HCT116 (cell line): ENCODE results near the gene IL1RL1. TPM values are rescaled to one million over a fixed set of nuclear protein-coding genes. Genes with fewer than 3 reads are reported as not detected.

ENCODE experiments used
- ATAC-seq: fragments of 200-7000 bp; cut with Tn5 transposase; 2 replicates; pipeline ENCODE4 v1.9.1; 2020; ENCODE audit warnings: mild to moderate bottlenecking, moderate library complexity
- BruUV-seq: library from RNA; stranded (reverse); fragments of 400-500 nt; replicated peaks from 2 replicates; lab custom pipeline; 2021; lab: Mats Ljungman, UMichigan
- CTCF ChIA-PET: fragments of 300-600 bp; sonication (Branson Sonifier 250); formaldehyde crosslinking; loops from one replicate; lab custom pipeline; 2021; ENCODE audit warnings: antibody characterized with exemption; lab: Charles Lee
- POLR2A ChIA-PET: fragments of 300-600, 350-600 bp; sonication (Branson Sonifier 250); formaldehyde crosslinking; loops from one replicate; lab custom pipeline; 2021; ENCODE audit warnings: antibody characterized with exemption; lab: Charles Lee
- RAD21 ChIA-PET, 2 experiments: fragments of 300-600 bp; sonication (Branson Sonifier 250); formaldehyde crosslinking; loops; one replicate each; lab custom pipeline; 2023; ENCODE audit warnings: low total read pairs in 2 of 2; ENCODE audit not compliant: uncharacterized antibody in 2 of 2, unreplicated experiment in 2 of 2, low non-redundant PET in 1 of 2; lab: Charles Lee
- DNase-seq: peaks from one replicate; pipeline ENCODE4 v3.0.0-alpha.2; 2010; ENCODE audit warnings: low read depth, low spot score
- H2AFZ ChIP-seq: fragments of 200-600 bp; shearing (Covaris generic), sonication (generic); 2 replicates; pipeline ENCODE4 v1.6.1; 2017; ENCODE audit warnings: low read depth, mixed run types, mixed read lengths, antibody characterized with exemption, low read length; ENCODE audit not compliant: poor library complexity, severe bottlenecking
- H3K27ac ChIP-seq: 2 replicates; pipeline ENCODE4 v1.5.1; 2012; ENCODE audit warnings: low read depth, low read length
- H3K27me3 ChIP-seq: fragments of 200-600 bp; sonication (generic); 2 replicates; pipeline ENCODE4 v1.6.1; 2016; ENCODE audit warnings: mixed run types, low read length, mixed read lengths; ENCODE audit not compliant: insufficient read depth
- H3K36me3 ChIP-seq, 2 experiments: fragments of 200-500 bp in 1 of 2; fragments of 200-600 bp in 1 of 2; sonication (Bioruptor generic) in 1 of 2; sonication (generic) in 1 of 2; 2 replicates each; pipeline versions ENCODE4 v1.5.1 to v1.6.1; 2014 to 2016; ENCODE audit warnings: low read length in 2 of 2, inconsistent platforms in 1 of 2, mixed read lengths in 1 of 2, mixed run types in 1 of 2; ENCODE audit not compliant: insufficient read depth in 2 of 2, control insufficient read depth in 1 of 2
- H3K4me1 ChIP-seq, 2 experiments: fragments of 200-600 bp in 1 of 2; sonication (generic) in 1 of 2; 2 replicates each; pipeline versions ENCODE4 v1.5.1 to v1.6.1; 2012 to 2017; ENCODE audit warnings: low read length in 2 of 2, inconsistent platforms in 1 of 2, mild to moderate bottlenecking in 1 of 2, mixed read lengths in 1 of 2, mixed run types in 1 of 2, moderate library complexity in 1 of 2; ENCODE audit not compliant: insufficient read depth in 2 of 2, control insufficient read depth in 1 of 2
- H3K4me2 ChIP-seq: fragments of 200-600 bp; sonication (generic); 2 replicates; pipeline ENCODE4 v1.6.1; 2017; ENCODE audit warnings: mixed run types, low read length, mixed read lengths
- H3K4me3 ChIP-seq, 2 experiments: fragments of 200-600 bp in 1 of 2; sonication (generic) in 1 of 2; replicated peaks in 1 of 2; 2 replicates each; pipeline ENCODE4 v1.5.1; 2011 to 2016; ENCODE audit warnings: low read length in 2 of 2, control low read depth in 1 of 2, low read depth in 1 of 2, mild to moderate bottlenecking in 1 of 2, mixed read lengths in 1 of 2, mixed run types in 1 of 2
- H3K79me2 ChIP-seq: fragments of 200-600 bp; sonication (generic); 2 replicates; pipeline ENCODE4 v1.6.1; 2017; ENCODE audit warnings: mild to moderate bottlenecking, mixed run types, low read length, moderate library complexity, mixed read lengths; ENCODE audit not compliant: insufficient read depth
- H3K9ac ChIP-seq: fragments of 200-600 bp; sonication (generic); 2 replicates; pipeline ENCODE4 v1.6.1; 2016; ENCODE audit warnings: low read length, mixed read lengths
- H3K9me2 ChIP-seq: fragments of 200-600 bp; sonication (generic), shearing (Covaris generic); 2 replicates; pipeline ENCODE4 v1.6.1; 2017; ENCODE audit warnings: mixed run types, mild to moderate bottlenecking, moderate library complexity; ENCODE audit not compliant: insufficient read depth
- H3K9me3 ChIP-seq, 2 experiments: fragments of 200-500 bp in 1 of 2; fragments of 200-600 bp in 1 of 2; sonication (Bioruptor generic) in 1 of 2; sonication (generic) in 1 of 2; 2 replicates each; pipeline ENCODE4 v1.6.1; 2014 to 2017; ENCODE audit warnings: low read length in 2 of 2, mixed read lengths in 2 of 2, inconsistent platforms in 1 of 2, low read depth in 1 of 2, mild to moderate bottlenecking in 1 of 2, mixed run types in 1 of 2, moderate library complexity in 1 of 2; ENCODE audit not compliant: control insufficient read depth in 1 of 2, insufficient read depth in 1 of 2
- H4K20me1 ChIP-seq: fragments of 200-600 bp; sonication (generic), shearing (Covaris generic); 2 replicates; pipeline ENCODE4 v1.6.1; 2017; ENCODE audit warnings: mixed run types, mild to moderate bottlenecking, moderate library complexity; ENCODE audit not compliant: insufficient read depth
- CBX3 ChIP-seq: IDR thresholded peaks from 2 replicates; pipeline ENCODE4 v1.6.1; 2012; ENCODE audit warnings: low read depth
- POLR2AphosphoS5 ChIP-seq: IDR thresholded peaks from 2 replicates; pipeline ENCODE4 v1.6.1; 2011; ENCODE audit warnings: mild to moderate bottlenecking, low read depth, low read length, moderate library complexity
- YY1 ChIP-seq: IDR thresholded peaks from 2 replicates; pipeline ENCODE4 v1.6.1; 2011; ENCODE audit warnings: low read length, low read depth, moderate library complexity, mild to moderate bottlenecking; ENCODE audit not compliant: insufficient replicate concordance; ENCODE audit errors: extremely low read depth
- intact Hi-C: fragments of 100-400 bp; cut with micrococcal nuclease; formaldehyde crosslinking; loops from 2 replicates; pipeline ENCODE4 v1.10.0; 2022
- total RNA-seq: library from RNA; stranded (reverse); gene quantifications from one replicate; pipeline ENCODE4 v1.2.1, GENCODE V29; 2021; ENCODE audit not compliant: unreplicated experiment
- TF ChIP-seq, protein P1 (sequence below): IDR thresholded peaks from 2 replicates; pipeline ENCODE4 v1.6.1; 2011; ENCODE audit warnings: mild to moderate bottlenecking, low read length, moderate library complexity; ENCODE audit not compliant: insufficient replicate concordance; ENCODE audit errors: extremely low read depth

IL1RL1 gene
- total RNA-seq, 1 experiment from 2014 or later: not detected

GRCh38 chr2:102355526-102356380 lies 44.4 kb downstream of the IL1RL1 start, which contains the start of gene IL18R1 (continued):
- TF ChIP-seq YY1 (no peak), POLR2AphosphoS5 (0 out of 2 replicates have a peak, but pooled peaks have one; percentile 21), CBX3 (0 out of 2 replicates have a peak, but pooled peaks have one; percentile 19)
- TF ChIP-seq, all 23 proteins: peak for 5

GRCh38 chr2:102356381-102356712 lies 45.0 kb downstream of the IL1RL1 start:
- Histone ChIP-seq H3K9me3 (no peaks in the 10 kb centered on the region), H3K9ac (no peak overlapping the region), H3K79me2 (no peaks in the 10 kb centered on the region), H3K27ac (no peak overlapping the region), H3K9me2 (no peaks in the 10 kb centered on the region), H3K4me2 (peak overlapping the region; percentile 79), H3K4me1 (peaks cover 0 to 7% of the 10 kb centered on the region in 2 experiments; a peak in 2 of 4 replicates), H3K4me3 (peak overlapping the region; percentile 57 to 62), H3K36me3 (no peaks in the 10 kb centered on the region), H2AFZ (peak overlapping the region; percentile 87), H3K27me3 (no peaks in the 10 kb centered on the region), H4K20me1 (no peaks in the 10 kb centered on the region)
- intact Hi-C loops: loop anchor here (5.0 kb wide), 2 partner anchors 104 to 349 kb away; no protein-coding TSS in a partner anchor
- RAD21 ChIA-PET: no interaction called here
- POLR2A ChIA-PET: no interaction called here
- CTCF ChIA-PET: interaction anchor here (1.3 kb wide), 1 partner anchor 116 kb away, joined by 3 read pairs; no protein-coding TSS in a partner anchor
- DNase-seq (no peak), ATAC-seq (no peak)
- BruUV-seq: no TSS peak
- TF ChIP-seq, protein P1, sequence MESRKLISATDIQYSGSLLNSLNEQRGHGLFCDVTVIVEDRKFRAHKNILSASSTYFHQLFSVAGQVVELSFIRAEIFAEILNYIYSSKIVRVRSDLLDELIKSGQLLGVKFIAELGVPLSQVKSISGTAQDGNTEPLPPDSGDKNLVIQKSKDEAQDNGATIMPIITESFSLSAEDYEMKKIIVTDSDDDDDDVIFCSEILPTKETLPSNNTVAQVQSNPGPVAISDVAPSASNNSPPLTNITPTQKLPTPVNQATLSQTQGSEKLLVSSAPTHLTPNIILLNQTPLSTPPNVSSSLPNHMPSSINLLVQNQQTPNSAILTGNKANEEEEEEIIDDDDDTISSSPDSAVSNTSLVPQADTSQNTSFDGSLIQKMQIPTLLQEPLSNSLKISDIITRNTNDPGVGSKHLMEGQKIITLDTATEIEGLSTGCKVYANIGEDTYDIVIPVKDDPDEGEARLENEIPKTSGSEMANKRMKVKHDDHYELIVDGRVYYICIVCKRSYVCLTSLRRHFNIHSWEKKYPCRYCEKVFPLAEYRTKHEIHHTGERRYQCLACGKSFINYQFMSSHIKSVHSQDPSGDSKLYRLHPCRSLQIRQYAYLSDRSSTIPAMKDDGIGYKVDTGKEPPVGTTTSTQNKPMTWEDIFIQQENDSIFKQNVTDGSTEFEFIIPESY: no peak
